Forelimb muscle (tissue), 1 donor: ENCODE results near the gene PTGFRN. TPM values are rescaled to one million over a fixed set of nuclear protein-coding genes. Genes with fewer than 3 reads are reported as not detected.

Source experiments
- DNase-seq: peaks from one replicate; pipeline ENCODE4 v3.0.0-alpha.2; 2013; ENCODE audit warnings: low read depth
- polyA plus RNA-seq: library from polyadenylated mRNA; unstranded; fragments of 120-200 nt; gene quantifications from one replicate; pipeline ENCODE4 v1.2.1, GENCODE V29; 2013; ENCODE audit not compliant: insufficient read length

Gene PTGFRN
- polyA plus RNA-seq, 1 donor, result 99.9 TPM

- DNase-seq, result no peak
Measured at GRCh38 chr1:117032681-117033539, 123.2 kb downstream of the PTGFRN start.

- no peak for DNase-seq
Measured at GRCh38 chr1:117033772-117034171, 124.1 kb downstream of the PTGFRN start.

- DNase-seq, result no peak
Measured at GRCh38 chr1:117034791-117035290, 125.1 kb downstream of the PTGFRN start.

GRCh38 chr1:117036018-117036461 lies 126.3 kb downstream of the PTGFRN start:
- no peak for DNase-seq

- DNase-seq, result no peak
Measured at GRCh38 chr1:117037802-117038201, 128.1 kb downstream of the PTGFRN start.

GRCh38 chr1:117038236-117038635 lies 128.5 kb downstream of the PTGFRN start:
- DNase-seq, result no peak

Other genes with a start within 250 kb of the PTGFRN start
- 22.1 TPM for gene IGSF3, start 242.2 kb upstream of the PTGFRN start, polyA plus RNA-seq
- gene CD2, start 155.5 kb upstream of the PTGFRN start, polyA plus RNA-seq, result 0.29 TPM
- 4.3 TPM for gene CD101, start 91.8 kb downstream of the PTGFRN start, polyA plus RNA-seq
- gene TTF2, start 150.4 kb downstream of the PTGFRN start, polyA plus RNA-seq, result 13.2 TPM
- 24.6 TPM for gene TRIM45, start 211.8 kb downstream of the PTGFRN start, polyA plus RNA-seq